Right lobe of liver (tissue), 6 donors: ENCODE results near the gene GSG1. TPM values are rescaled to one million over a fixed set of nuclear protein-coding genes. Genes with fewer than 3 reads are reported as not detected.

Experiments used
- ATAC-seq, 4 donors: fragments of 200-7000 bp; cut with Tn5 transposase; one replicate each; pipeline ENCODE4 v1.9.1; 2020; ENCODE audit warnings: mild to moderate bottlenecking in 4 of 4, moderate library complexity in 4 of 4
- DNase-seq, 3 donors: peaks; one replicate each; pipeline ENCODE4 v3.0.0-alpha.2; 2020
- H3K27ac ChIP-seq, 3 donors: fragments of 200-600 bp; one replicate each; pipeline ENCODE4 v1.8.0; 2022
- H3K27me3 ChIP-seq, 2 donors: fragments of 200-600 bp; one replicate each; pipeline ENCODE4 v1.8.0; 2022
- H3K36me3 ChIP-seq, 4 donors: fragments of 200-600 bp; sonication (generic) in 1 of 4; one replicate each; pipeline versions ENCODE4 v1.5.1 to v1.8.0; 2017 to 2022; ENCODE audit warnings: control low read depth in 1 of 4
- H3K4me1 ChIP-seq, 4 donors: fragments of 200-600 bp; sonication (generic) in 1 of 4; one replicate each; pipeline versions ENCODE4 v1.5.1 to v1.8.0; 2017 to 2022; ENCODE audit warnings: control low read depth in 1 of 4
- H3K4me3 ChIP-seq, 3 donors: fragments of 200-600 bp; one replicate each; pipeline ENCODE4 v1.8.0; 2022
- H3K9me3 ChIP-seq, 4 donors: fragments of 200-600 bp; sonication (generic) in 1 of 4; one replicate each; pipeline versions ENCODE4 v1.5.1 to v1.8.0; 2017 to 2022; ENCODE audit warnings: control low read depth in 1 of 4
- CTCF ChIP-seq, 4 donors: fragments of 200-600 bp in 3 of 4; fragments of 450-650 bp in 1 of 4; IDR thresholded peaks; one replicate each; pipeline versions ENCODE4 v1.5.1 to v1.8.0; 2016 to 2022; ENCODE audit warnings: antibody characterized with exemption in 4 of 4, mild to moderate bottlenecking in 2 of 4
- POLR2A ChIP-seq: fragments of 450-650 bp; IDR thresholded peaks from one replicate; pipeline ENCODE4 v1.6.1; 2017; ENCODE audit warnings: antibody characterized with exemption, mild to moderate bottlenecking
- WGBS: methylation state at CpG from one replicate; pipeline ENCODE4 v1.1.6; 2018; ENCODE audit warnings: low coverage, low lambda C conversion rate; ENCODE audit not compliant: insufficient coverage; ENCODE audit errors: missing lambda C conversion rate; 5-methylcytosine and 5-hydroxymethylcytosine counted together
- intact Hi-C, 2 donors: fragments of 100-400 bp; cut with DNase I; formaldehyde crosslinking; loops; one replicate each; pipeline versions ENCODE4 v1.11.2 to v1.14.1; 2022
- total RNA-seq, 6 experiments: library from RNA; depleted of rRNA in 2 of 6; stranded (reverse); fragments of >200 nt in 2 of 6; fragmentation: NEBNext Ultra II Directional in 3 of 6; extraction: Animal tissue kit (Norgen Biotek cat#: 25700) in 3 of 6; gene quantifications; one replicate each; pipeline versions ENCODE4 v1.1.0 to v1.2.4, GENCODE V29; 2016 to 2023
- donor health status: DM: no; HTN: yes; CAD: no.
- donor health status: DM: no; HTN: no; CAD: no.
- donor health status: DM: no; HTN: no; CAD: no.
- donor health status: DM: no; HTN: yes; CAD: no.
- donor health status: DM: no; HTN: yes; CAD: no.

GSG1 gene
- total RNA-seq, 6 experiments from 2014 or later = not detected

GRCh38 chr12:13094367-13094766, 9.1 kb downstream of the GSG1 start:
- intact Hi-C loops = no loop called here

GRCh38 chr12:13093848-13094220, 9.6 kb downstream of the GSG1 start:
- intact Hi-C loops = no loop called here
- DNase-seq (no peak), ATAC-seq (no peak)
- TF ChIP-seq POLR2A (no peak), CTCF (IDR thresholded peaks at IDR 0.05) (no peak)
- Histone ChIP-seq H3K36me3 (no peaks in the 10 kb centered on the region), H3K4me3 (no peak overlapping the region), H3K27me3 (no peaks in the 10 kb centered on the region), H3K4me1 (peaks cover 0 to 3% (median 0%) of the 10 kb centered on the region in 4 donors), H3K9me3 (no peaks in the 10 kb centered on the region), H3K27ac (no peak overlapping the region)
- WGBS = 67% methylated on average over 2 of the region's 2 CpGs

More at GRCh38 chr12:13094367-13094766, 9.1 kb downstream of the GSG1 start:
- TF ChIP-seq CTCF (IDR thresholded peaks at IDR 0.05) (no peak), POLR2A (no peak)
- Histone ChIP-seq H3K27me3 (no peaks in the 10 kb centered on the region), H3K4me1 (peaks cover 0 to 3% (median 0%) of the 10 kb centered on the region in 4 donors), H3K36me3 (no peaks in the 10 kb centered on the region), H3K9me3 (no peaks in the 10 kb centered on the region), H3K27ac (no peak overlapping the region), H3K4me3 (no peak overlapping the region)
- WGBS = 61% methylated on average over 3 of the region's 3 CpGs
- ATAC-seq = no peak
- no peak for DNase-seq

- Histone ChIP-seq H3K4me1 (peaks cover 0 to 3% (median 0%) of the 10 kb centered on the region in 4 donors), H3K36me3 (no peaks in the 10 kb centered on the region), H3K9me3 (no peaks in the 10 kb centered on the region), H3K4me3 (no peak overlapping the region), H3K27me3 (no peaks in the 10 kb centered on the region), H3K27ac (no peak overlapping the region)
- TF ChIP-seq CTCF (IDR thresholded peaks at IDR 0.05) (no peak), POLR2A (no peak)
- intact Hi-C loops = no loop called here
- DNase-seq (no peak), ATAC-seq (no peak)
- WGBS = 52% methylated on average over 3 of the region's 7 CpGs
These were observed 10.1 kb downstream of the GSG1 start for GRCh38 chr12:13093191-13093847.

- no peak for ATAC-seq
- no peak for DNase-seq
- 77% methylated on average over 5 of the region's 6 CpGs for WGBS
- H3K9me3 ChIP-seq = no peaks in the 10 kb centered on the region
- H3K36me3 ChIP-seq = no peaks in the 10 kb centered on the region
- H3K27ac ChIP-seq = no peak overlapping the region
- no peak for TF ChIP-seq POLR2A
- no peak for TF ChIP-seq CTCF (IDR thresholded peaks at IDR 0.05)
- no peaks in the 10 kb centered on the region for H3K27me3 ChIP-seq
- no peaks in the 10 kb centered on the region for H3K4me1 ChIP-seq
- intact Hi-C loops = no loop called here
- H3K4me3 ChIP-seq = no peak overlapping the region
These were observed 11.6 kb downstream of the GSG1 start for GRCh38 chr12:13091832-13092231.
